Colonic mucosa (tissue), 4 donors: ENCODE measurements around the gene IQSEC1. TPM values are rescaled to one million over a fixed set of nuclear protein-coding genes. Genes with fewer than 3 reads are reported as not detected.

Experiments
- DNase-seq: peaks from one replicate; pipeline ENCODE4 v3.0.0-alpha.2; 2020
- H3K27ac ChIP-seq: fragments of 200-600 bp; one replicate; pipeline ENCODE4 v1.8.0; 2021
- H3K27me3 ChIP-seq: fragments of 200-600 bp; one replicate; pipeline ENCODE4 v1.8.0; 2021
- H3K36me3 ChIP-seq: fragments of 200-600 bp; one replicate; pipeline ENCODE4 v1.8.0; 2021
- H3K4me1 ChIP-seq: fragments of 200-600 bp; one replicate; pipeline ENCODE4 v1.8.0; 2021; ENCODE audit warnings: mild to moderate bottlenecking
- H3K4me3 ChIP-seq: fragments of 200-600 bp; one replicate; pipeline ENCODE4 v1.8.0; 2021
- H3K9ac ChIP-seq, 2 donors: one replicate each; pipeline ENCODE4 v1.7.0; 2013; ENCODE audit warnings: control low read depth in 2 of 2, low read depth in 2 of 2, low read length in 2 of 2
- H3K9me3 ChIP-seq: fragments of 200-600 bp; one replicate; pipeline ENCODE4 v1.8.0; 2021
- CTCF ChIP-seq: fragments of 200-600 bp; IDR thresholded peaks from one replicate; pipeline ENCODE4 v1.8.0; 2022; ENCODE audit warnings: antibody characterized with exemption, mild to moderate bottlenecking
- intact Hi-C: fragments of 100-400 bp; cut with DNase I; formaldehyde crosslinking; loops from one replicate; pipeline ENCODE4 v1.14.1; 2022
- total RNA-seq, 2 donors: library from RNA; stranded (reverse); fragmentation: NEBNext Ultra II Directional in 1 of 2; extraction: Animal tissue kit (Norgen Biotek cat#: 25700) in 1 of 2; gene quantifications; one replicate each; pipeline ENCODE4 v1.2.1, GENCODE V29; 2021
- donor health status: healthy.
- donor health status: DM: no; HTN: no; CAD: no.
- donor health status: DM: no; HTN: no; CAD: no.

IQSEC1 gene
- total RNA-seq, 2 donors from 2014 or later = 14.8 to 19.2 TPM

DNA sequence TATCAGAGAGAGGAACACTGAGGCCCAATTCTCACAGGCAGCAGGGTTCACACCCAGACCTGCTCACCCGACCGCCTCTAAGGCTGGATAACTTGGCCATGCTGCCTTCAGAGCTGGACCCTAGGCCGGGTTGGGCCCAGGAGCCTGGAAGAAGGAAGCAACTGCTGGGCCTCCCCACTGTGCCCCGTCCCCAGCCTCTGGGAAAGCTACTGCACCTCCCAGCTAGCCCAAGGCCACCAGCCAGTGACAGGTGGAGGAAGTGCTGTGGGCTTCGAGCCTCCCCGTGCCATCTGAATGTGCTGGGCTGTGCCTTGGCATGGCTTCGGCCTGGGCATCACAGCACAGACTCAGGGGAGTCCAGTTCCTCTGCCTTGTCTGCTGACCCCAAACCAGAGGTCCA lies 169.3 kb downstream of the IQSEC1 start:
- H3K27ac ChIP-seq = no peak overlapping the region
- TF ChIP-seq CTCF = no peak
- no peaks in the 10 kb centered on the region for H3K36me3 ChIP-seq
- no peaks in the 10 kb centered on the region for H3K27me3 ChIP-seq
- H3K9me3 ChIP-seq = no peaks in the 10 kb centered on the region
- H3K9ac ChIP-seq = no peak overlapping the region
- intact Hi-C loops = no loop called here
- no peak for DNase-seq
- no peaks in the 10 kb centered on the region for H3K4me1 ChIP-seq
- no peak overlapping the region for H3K4me3 ChIP-seq

DNA sequence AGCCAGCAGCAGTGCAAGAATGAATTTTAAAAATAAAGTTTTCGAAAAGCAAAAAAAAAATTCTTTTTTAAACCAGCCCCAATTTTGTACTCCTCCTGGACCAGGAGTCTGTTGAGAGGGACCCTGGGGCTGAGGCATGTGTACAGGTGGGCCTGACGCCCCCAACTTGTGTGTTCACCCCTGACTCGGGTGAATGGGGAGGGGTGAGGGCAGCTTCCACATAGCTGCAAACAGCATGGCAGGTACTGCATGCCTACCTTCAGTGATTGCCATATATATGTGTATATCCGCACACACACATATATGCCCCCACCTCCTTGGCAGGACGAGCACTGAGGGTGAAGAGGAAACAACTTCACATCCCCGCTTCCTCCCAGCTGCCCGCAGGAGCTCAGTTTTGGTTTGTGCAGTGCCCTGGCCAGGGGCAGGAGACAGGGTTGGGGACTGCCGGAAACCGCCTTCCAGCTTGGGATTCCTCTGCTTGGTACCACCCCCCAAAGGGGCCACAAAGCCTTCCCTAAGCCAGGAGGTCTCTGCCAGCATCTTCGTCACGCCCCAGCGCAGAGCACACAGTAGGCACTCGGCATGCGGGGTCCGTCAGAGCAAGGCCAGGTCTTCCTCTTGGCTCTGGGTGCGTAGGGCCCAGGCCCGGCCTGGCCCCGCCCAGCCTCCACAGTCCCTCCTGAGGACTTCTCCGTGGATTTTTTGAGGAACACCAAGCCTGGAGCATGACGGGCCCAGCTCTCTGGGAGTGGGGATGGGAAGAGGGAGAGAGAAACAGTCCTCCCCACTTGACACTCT lies 170.0 kb downstream of the IQSEC1 start:
- Histone ChIP-seq H3K27me3 (no peaks in the 10 kb centered on the region), H3K9ac (no peak overlapping the region), H3K4me3 (no peak overlapping the region), H3K27ac (no peak overlapping the region), H3K4me1 (no peaks in the 10 kb centered on the region), H3K9me3 (no peaks in the 10 kb centered on the region), H3K36me3 (no peaks in the 10 kb centered on the region)
- intact Hi-C loops = no loop called here
- TF ChIP-seq CTCF = no peak
- DNase-seq = no peak

DNA sequence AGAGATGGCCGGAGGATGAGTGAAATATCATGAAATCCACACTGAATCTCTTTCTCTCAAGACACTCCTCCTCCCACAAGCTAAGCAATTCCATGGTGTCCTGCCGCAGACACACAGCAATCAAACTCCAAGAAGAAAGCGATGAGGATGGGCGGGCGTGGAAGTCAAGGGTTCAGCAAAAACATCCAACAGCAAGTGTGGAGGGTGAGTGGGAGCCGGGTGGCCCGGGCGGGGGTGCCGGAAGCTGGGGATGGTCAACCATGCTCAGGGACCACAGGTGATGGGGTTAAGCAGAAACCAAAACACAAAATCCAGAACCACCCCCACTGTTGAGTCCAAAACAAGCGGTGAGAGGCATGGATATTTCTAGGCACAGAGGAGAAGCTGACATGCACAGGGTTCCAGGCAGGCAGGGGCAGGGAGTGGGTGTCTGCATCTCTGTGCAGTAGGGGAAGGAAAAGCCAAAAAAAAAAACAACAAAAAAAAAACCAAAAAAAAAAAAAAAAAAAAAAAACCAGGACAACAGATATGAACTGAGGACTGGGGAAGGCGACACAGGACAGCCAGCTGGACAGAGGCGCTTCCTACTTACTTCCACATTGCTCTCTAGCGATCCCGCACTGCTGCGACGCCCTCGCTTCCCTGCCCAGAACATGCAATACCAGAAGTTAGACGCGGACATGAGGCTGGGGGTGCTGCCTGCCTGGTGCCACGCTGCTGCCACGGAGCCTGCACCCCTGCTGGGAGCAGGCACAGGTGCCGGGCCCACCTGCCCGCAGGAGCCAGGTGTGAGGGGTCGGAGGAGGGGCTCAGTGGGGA lies 170.8 kb downstream of the IQSEC1 start:
- no peak overlapping the region for H3K27ac ChIP-seq
- DNase-seq = no peak
- no peak overlapping the region for H3K4me3 ChIP-seq
- no peaks in the 10 kb centered on the region for H3K27me3 ChIP-seq
- H3K9ac ChIP-seq = no peak overlapping the region
- H3K4me1 ChIP-seq = no peaks in the 10 kb centered on the region
- no peaks in the 10 kb centered on the region for H3K9me3 ChIP-seq
- no peaks in the 10 kb centered on the region for H3K36me3 ChIP-seq
- TF ChIP-seq CTCF = no peak
- intact Hi-C loops = no loop called here

DNA sequence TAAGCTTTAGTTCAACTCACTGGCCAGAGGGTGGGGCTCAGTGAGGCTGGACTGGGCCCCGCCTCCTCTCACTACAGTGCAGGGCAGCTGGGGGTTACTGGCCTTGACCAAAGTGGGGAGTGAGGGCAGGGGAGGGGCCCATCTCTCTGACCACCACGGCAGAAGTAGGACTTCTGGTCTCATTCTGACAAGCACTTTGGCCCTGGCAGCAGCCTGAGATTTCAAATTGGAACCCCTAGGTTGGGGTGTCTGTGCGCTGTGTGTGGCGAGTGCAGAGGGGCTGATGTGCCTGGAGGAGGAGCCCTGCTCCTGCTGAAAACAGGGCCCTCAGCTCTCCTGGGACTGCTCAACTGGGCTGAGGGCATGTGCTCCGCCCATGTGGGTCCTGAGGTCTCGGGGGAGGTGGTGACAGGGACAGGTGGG lies 171.6 kb downstream of the IQSEC1 start:
- Histone ChIP-seq H3K36me3 (no peaks in the 10 kb centered on the region), H3K4me3 (no peak overlapping the region), H3K9ac (no peak overlapping the region), H3K4me1 (no peaks in the 10 kb centered on the region), H3K27ac (no peak overlapping the region), H3K27me3 (no peaks in the 10 kb centered on the region), H3K9me3 (no peaks in the 10 kb centered on the region)
- no peak for TF ChIP-seq CTCF
- DNase-seq = no peak
- intact Hi-C loops = no loop called here

DNA sequence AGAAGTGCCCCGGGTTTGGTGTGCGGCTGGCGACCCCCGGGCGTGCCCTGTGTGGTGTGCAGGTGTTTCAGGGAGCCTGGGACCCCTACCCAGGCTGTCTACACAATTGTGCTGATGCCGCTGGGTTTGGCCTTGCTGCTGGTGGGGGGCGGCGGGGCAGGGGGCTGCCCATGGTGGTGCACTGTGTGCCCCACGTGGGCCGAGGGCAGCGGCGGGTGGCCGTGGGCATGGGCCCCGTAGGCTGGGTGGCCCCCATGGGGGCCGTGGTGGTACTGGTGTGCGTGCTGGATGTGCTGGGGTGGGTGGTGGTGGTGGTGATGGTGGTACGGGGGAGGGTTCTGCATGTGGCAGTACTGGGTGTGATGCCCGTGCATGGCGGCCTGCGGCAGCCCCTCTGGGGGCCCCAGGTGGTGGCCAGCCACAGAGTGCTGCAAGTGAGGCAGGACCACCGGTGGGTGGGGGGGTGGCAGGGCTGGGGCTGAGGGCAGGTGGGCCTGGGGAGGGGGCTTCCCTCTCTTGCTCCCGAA lies 172.3 kb downstream of the IQSEC1 start:
- Histone ChIP-seq H3K27ac (no peak overlapping the region), H3K9me3 (no peaks in the 10 kb centered on the region), H3K27me3 (no peaks in the 10 kb centered on the region), H3K36me3 (no peaks in the 10 kb centered on the region), H3K4me1 (no peaks in the 10 kb centered on the region), H3K4me3 (no peak overlapping the region), H3K9ac (no peak overlapping the region)
- no peak for TF ChIP-seq CTCF
- intact Hi-C loops = no loop called here
- no peak for DNase-seq
